ENCODE measurements around the gene CABLES2.
"Not testable (repeated sequence)": the region's sequence is repeated elsewhere in the genome, so short reads cannot be mapped to it uniquely, and the experiment has no call there.

CABLES2 gene

DNA sequence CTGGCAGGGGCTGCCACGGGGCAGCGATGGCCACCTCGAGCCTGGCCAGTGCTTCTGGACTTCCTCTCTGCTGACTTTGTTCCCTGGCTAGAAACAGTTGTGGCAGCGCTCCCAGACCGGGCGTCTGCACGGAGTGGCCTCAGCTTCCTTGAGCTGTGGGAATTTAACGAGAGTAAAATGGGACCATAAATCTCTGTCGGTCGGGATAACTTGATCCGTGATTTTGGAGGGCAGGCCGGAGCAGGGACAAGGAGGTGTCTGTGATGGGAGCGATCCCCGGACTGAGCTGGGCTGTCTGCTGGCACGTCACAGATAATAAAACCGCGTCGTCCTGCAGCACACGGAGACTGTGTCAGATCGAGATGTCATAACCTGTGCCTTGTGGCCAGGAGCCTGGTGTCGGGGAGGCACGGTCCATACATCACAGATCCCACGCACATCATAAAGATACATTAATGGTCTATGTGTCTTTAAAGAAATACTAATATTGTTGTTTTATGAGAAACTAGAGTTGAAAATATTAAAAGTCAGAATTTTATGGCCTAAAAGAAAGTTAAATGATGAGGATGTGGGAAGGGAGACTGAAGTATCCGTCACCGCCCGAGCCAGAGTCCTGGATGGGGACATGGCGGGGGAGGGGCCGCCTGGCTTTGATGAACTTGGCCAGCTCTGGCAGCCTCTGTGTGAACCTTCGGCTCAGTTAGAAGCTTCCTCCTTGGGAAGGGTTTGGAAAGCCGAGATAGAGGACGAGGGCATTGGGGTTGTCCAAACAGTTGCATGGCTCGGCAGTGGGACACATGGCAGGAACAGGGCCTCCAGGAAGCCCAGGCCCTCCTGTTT, 26.8 kb upstream of the CABLES2 start:
- DNase-seq = no peak

DNA sequence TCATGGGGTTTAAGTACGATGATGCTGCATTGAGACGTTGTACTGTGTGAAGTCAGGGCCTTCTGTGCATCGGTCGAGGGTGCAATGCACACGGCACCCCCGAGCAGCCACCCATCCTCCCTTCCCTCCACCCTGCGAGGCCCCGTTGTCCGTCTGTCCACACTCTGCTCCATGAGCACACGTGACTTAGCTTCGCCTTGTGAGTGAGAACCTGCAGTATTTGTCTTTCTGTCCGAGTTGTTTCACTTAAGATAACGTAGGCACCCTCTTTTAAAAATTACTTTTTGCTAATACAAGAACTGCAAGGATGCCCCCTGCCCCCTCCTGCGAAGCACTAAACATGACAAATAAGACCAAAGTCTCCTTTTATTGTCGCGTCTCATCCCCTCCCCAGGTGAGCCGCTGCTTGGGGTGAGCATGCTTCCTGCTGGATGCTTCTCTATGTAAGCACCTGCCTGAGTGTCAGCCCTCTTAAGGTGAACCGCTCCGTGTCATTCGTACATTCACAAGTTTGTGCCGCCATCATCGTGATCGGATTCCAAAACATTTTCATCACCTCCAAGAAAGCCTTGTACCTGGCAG, 23.9 kb upstream of the CABLES2 start:
- no peak for DNase-seq

DNA sequence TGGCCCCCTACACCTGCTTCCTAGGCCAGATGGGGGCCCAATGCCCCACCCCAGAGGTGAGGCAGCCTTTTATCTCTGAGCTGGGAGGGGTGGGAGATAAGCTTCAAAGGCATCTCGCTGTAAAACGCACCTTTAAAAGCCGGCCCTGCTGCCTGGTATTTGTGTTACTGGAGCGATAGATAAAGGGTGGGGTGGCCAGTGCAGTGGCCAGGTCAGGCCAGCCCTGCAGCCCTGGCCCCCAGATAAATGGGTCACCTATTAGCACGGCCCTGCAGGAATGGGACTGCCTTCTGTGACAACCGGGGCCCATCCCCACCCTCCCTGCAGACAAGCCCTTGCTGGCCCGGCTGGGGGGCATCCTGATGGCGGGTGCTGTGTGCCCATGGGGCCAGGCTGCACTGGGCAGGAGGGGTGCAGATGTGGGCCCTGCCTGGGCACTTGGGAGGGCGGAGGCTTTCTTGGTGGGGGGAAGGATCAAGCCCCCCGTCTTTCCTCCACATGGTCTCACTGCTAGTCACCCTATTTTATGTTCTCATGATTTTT, 23.3 kb upstream of the CABLES2 start:
- DNase-seq = no peak

- DNase-seq = no peak
Measured at GRCh38 chr20:62429455-62430310, 22.6 kb upstream of the CABLES2 start.

DNA sequence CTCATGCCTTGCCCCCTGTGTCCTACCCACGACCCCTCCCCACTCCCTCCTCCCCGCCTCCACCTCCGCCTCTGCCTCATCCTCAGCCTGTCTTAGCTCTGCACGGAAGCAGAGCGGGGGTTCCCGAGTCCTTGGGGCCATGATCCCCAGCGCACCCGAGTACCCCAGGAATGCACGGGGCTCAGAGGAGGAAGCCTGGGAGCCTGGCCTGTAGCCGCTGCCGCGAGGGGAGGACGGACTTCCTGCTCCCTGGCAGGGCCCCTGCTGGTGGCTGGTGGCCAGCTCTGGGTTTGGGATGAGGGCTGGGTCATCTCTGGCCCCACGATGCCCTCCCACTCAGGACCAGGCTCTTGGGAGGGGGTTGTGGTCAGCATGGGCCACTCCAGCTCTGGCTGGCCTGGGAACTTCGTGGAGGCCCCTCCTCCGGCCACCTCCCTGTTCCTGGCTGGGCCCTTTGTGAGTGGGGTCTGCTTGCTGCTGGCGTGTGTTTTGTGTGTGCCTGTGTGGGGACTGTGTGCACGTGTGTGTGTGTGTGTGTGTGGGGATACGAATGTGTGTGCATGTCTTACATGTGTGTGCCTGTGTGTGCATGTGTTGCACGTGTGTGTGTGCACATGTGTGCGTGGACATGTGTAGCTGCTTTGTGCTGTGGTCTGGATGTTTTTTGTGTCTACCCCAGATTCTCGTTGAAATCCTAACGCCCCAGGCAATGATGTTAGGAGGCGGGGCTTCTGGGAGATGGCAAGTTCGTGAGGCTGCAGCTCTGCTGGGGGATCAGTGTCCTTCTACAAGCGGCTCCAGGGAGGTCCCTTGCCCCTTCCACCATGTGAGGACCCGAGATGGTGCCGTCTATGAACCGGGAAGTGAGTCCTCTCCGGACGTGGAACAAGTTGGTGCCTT, 21.6 kb upstream of the CABLES2 start:
- DNase-seq = no peak

- no peak for DNase-seq
Measured at GRCh38 chr20:62428002-62428372, 20.9 kb upstream of the CABLES2 start.

DNA sequence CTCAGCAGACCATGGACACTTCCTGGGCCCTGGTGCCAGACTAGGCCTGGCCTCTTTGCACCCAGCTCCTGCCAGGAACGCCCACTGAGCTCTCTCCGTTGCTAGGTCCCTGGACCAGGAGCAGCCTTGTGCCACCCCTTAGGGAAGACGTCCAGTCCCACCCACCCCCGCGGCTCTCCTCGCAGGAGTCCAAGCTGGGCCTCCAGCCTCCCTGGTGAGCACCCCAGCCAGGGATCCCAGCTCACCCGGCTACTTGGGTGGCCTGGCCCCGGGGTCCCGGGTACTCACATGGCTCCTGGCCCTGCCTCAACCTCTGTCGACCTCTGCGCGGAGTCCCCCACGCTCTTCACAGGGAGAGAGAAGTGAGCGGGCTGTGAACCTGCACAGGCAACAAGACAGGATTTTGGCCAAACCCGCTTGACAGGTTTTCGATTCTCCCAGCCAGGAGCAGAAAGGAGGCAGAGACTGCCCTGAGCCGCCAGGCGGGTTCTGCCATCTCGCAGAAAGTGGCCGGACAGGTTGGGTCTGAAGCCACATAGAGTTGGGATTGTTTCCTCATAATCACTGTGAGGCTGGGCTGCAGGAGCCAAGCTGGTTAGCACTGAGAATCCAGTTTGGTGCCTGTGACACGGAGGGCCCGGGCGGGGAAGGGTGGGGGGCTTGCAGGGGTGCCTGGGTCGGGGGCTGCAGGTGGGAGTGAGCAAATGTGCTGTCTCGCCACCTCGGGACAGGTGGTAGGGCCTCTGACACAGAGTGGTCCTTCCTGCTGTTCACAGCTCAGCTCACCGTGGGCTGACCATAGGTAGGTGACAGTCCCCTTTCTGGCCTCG, 20.3 kb upstream of the CABLES2 start, which contains the start of gene RBBP8NL:
RBBP8NL (minus strand) TSS at position 368 of the 830 bp plus-strand sequence. CDS start 7,892 bp downstream, outside the sequence.
- no peak for DNase-seq

GRCh38 chr20:62426699-62427131, 19.6 kb upstream of the CABLES2 start:
- DNase-seq = no peak

GRCh38 chr20:62426059-62426348, 18.9 kb upstream of the CABLES2 start:
- not testable (repeated sequence) for DNase-seq

GRCh38 chr20:62425281-62426058, 18.4 kb upstream of the CABLES2 start:
- no peak for DNase-seq

- no peak for DNase-seq
Measured at GRCh38 chr20:62424249-62425107, 17.4 kb upstream of the CABLES2 start.

DNA sequence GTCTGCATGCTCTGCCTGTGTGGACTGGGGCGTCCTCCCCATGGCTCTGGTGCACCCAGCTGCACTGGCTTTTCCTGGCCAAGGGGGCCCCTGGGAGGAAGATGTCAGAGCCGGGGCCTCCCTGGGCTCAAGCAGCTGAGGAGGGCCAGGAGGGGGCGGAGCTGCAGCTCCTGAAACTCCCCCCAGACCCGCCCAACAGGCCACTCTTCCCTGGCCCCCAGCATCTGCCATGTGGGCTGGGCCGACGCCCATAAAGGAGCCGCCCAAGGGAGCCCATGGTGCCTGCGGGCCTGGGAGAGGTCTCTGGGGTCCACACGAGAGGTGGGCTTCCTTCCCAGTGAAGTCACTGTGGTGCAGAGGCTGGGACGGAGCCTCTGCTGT, 16.2 kb upstream of the CABLES2 start:
- DNase-seq = no peak

DNA sequence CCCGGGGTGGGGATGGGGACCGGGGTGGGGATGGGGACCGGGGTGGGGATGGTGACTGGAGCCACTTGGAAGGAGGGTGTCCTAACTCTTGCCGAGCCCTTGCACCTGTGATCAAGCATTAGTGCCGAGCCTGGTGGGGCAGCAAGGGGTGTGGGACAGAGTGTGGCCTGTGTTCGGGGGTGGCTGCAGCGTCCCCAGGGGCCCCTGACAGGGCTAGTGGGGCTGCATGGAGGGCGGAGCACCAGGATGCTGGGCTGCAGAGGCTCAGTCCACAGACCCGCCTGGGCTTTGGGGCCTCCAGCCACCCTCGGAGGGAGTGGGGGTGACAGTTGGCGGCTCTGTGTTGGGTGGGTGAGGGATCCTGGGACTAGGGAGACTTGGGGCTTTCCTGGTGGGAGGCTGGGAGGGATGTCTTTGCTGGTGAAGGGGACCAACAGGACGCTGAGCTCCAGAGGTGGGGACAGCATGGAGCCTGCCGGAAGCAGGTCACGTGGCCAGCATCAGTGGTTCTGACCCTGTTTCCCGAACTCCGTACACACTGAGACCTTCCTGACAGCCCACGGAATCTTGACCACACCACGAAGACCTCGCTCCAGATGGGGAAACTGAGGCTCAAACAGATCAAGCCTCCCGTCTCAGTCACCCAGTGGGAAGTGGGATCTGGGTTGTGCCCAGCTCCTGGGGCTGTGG, 15.7 kb upstream of the CABLES2 start:
- DNase-seq = no peak

DNA sequence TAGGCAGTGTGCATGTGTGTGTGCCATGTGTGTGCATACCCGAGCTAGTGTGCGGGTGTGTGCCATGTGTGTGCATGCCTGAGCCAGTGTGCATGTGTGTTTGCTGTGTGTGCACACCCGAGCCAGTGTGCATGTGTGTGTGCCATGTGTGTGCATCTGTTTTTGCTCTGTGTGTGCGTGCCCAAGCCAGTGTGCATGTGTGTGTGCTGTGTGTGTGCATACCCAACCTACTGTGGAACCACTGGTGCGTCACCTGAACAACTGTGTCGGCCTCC, 14.6 kb upstream of the CABLES2 start:
- no peak for DNase-seq

GRCh38 chr20:62420846-62421715, 14.0 kb upstream of the CABLES2 start:
- DNase-seq = no peak

DNA sequence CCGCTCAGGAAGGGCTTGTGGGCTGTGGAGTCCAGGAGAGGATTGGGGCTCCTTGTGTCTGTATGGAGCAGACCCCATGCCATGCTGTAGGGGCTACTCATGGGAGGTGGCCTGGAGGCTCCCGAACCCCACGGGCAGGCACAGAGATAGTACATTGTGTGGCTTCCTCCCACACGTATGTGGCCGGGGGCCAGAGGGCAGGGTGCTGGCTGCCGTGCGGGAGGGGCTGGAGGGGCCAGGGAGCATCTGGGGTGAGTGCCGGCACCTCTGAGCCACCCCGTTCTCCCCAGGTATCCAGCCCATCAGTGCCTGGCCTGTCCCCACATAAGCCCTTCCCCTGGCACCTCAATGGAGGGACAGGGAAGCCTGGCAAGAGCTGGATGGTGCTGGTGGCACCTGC, 12.7 kb upstream of the CABLES2 start:
- no peak for DNase-seq

DNA sequence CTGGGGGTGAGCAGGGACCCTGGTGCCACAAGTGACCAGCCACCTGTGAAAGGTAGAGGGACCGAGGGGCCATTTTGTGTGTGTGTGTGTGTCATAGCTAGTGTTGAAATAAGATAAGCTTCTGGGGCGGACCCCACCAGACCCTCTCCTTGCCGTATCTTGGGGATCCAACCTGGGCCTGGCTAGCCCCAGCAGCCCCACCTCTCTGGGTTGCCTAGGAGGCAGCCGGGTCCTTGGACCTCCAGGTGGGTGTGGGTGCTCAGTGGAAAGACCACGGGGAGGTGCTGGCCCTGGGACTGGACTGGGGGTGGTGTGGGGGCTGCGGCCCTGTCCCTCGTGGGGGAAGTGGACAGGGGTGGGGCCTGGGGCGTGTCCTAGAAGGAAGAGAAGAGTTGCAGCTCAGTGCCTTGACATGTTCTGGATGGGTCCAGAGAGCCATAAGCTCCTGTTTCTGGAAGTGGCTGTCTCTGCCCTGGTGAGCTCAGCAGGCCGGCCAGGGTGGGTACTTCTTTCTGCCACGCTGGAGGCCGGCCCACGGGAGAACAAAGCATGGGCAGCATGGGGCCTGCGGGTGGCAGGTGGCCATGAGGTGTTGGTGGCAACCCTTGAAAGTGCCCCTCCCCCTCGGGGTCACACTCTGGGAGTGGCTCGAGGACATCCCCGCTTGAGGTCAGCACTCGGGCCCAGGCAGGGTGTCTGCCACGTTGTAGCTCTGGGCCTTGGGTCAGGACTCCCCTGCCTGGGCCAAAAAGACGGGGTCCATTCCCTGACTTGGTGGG, 11.8 kb upstream of the CABLES2 start:
- no peak for DNase-seq

Measured in bone marrow (tissue), 2 donors.